ENCODE results near the gene BICD1. TPM values are rescaled to one million over a fixed set of nuclear protein-coding genes. Genes with fewer than 3 reads are reported as not detected.

Gene BICD1
- polyA plus RNA-seq, 1 of the 3 experiments (the other 2 are of a cell fraction), result 12.1 TPM

DNA sequence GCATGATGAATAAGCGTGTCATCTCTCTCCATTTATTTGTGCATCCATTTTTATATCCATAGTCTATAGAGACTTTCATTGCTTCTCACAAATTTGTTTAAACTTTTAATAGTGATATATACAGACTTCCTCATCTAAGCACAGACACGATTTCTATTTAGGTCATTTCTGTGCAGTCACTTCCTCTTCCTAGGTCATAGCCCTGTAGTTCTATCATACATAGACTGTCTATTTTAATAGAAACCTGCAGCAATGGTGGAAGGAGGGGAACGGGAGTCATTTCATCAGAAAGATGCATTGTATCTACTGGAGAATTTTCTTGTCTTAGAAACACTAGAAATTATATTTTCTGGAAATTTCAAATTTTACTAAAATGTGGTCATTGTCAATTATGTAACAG lies 159.3 kb downstream of the BICD1 start:
- Histone ChIP-seq H2AFZ (ENCODE audit: low read depth) (no peak overlapping the region), H3K27ac (ENCODE audit: low read depth in 2 of 2, low read length in 1 of 2) (no peak overlapping the region), H4K20me1 (ENCODE audit: insufficient read depth) (no peaks in the 10 kb centered on the region), H3K79me2 (ENCODE audit: insufficient read depth) (peaks cover 11% of the 10 kb centered on the region), H3K4me1 (ENCODE audit: control insufficient read depth in 1 of 2, insufficient read depth in 2 of 2, low read depth in 1 of 2, low read length in 1 of 2) (peaks cover 2 to 7% of the 10 kb centered on the region in 2 experiments), H3K9me2 (no peaks in the 10 kb centered on the region), H3K4me2 (no peak overlapping the region), H3K9ac (no peak overlapping the region), H3F3A (replicated peaks; ENCODE audit: insufficient read depth) (no peaks in the 10 kb centered on the region), H3K9me3 (no peaks in the 10 kb centered on the region), H3K36me3 (replicated peaks in 1 of 2; ENCODE audit: control insufficient read depth in 1 of 2, insufficient read depth in 2 of 2, low read length in 1 of 2) (peaks cover 0 to 3% of the 10 kb centered on the region in 2 experiments), H3K4me3 (ENCODE audit: low read depth in 2 of 2, low read length in 1 of 2) (no peak overlapping the region), H3K27me3 (ENCODE audit: insufficient read depth) (no peaks in the 10 kb centered on the region)
- WGBS (ENCODE audit: low lambda C conversion rate), result 90% methylated on average over 3 of the region's 3 CpGs
- POLR2A ChIA-PET, result no interaction called here
- no peak for DNase-seq
- no peak for TF ChIP-seq FOSL2 (IDR thresholded peaks at IDR 0.05; ENCODE audit: borderline replicate concordance, low read depth)
- no peak for TF ChIP-seq GABPA (IDR thresholded peaks at IDR 0.05; ENCODE audit: low read depth)
- TF ChIP-seq, protein P1, sequence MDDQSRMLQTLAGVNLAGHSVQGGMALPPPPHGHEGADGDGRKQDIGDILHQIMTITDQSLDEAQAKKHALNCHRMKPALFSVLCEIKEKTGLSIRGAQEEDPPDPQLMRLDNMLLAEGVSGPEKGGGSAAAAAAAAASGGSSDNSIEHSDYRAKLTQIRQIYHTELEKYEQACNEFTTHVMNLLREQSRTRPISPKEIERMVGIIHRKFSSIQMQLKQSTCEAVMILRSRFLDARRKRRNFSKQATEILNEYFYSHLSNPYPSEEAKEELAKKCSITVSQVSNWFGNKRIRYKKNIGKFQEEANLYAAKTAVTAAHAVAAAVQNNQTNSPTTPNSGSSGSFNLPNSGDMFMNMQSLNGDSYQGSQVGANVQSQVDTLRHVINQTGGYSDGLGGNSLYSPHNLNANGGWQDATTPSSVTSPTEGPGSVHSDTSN (IDR thresholded peaks at IDR 0.05), result no peak
- TF ChIP-seq RAD21 (IDR thresholded peaks at IDR 0.05; ENCODE audit: low read length), result no peak
- TF ChIP-seq FOXJ3 (CRISPR knock-in tag; IDR thresholded peaks at IDR 0.05), result no peak
- no peak for TF ChIP-seq MEF2A (IDR thresholded peaks at IDR 0.05; ENCODE audit: borderline replicate concordance, low read depth)
- TF ChIP-seq CHD2 (IDR thresholded peaks at IDR 0.05; ENCODE audit: low read length, partially characterized antibody), result no peak
- TF ChIP-seq GATA2 (CRISPR knock-in tag; IDR thresholded peaks at IDR 0.05), result no peak
- no peak for TF ChIP-seq FOXM1 (IDR thresholded peaks at IDR 0.05; ENCODE audit: low read depth)
- TF ChIP-seq NFIC (IDR thresholded peaks at IDR 0.05; ENCODE audit: borderline replicate concordance), result no peak
- no peak for TF ChIP-seq RXRA (IDR thresholded peaks at IDR 0.05; ENCODE audit: borderline replicate concordance, low read depth)
- no peak for TF ChIP-seq YY1 (IDR thresholded peaks at IDR 0.05; ENCODE audit: low read depth)
- TF ChIP-seq NRF1 (IDR thresholded peaks at IDR 0.05; ENCODE audit: low read depth, low read length), result no peak
- TF ChIP-seq RCOR1 (IDR thresholded peaks at IDR 0.05; ENCODE audit: low read length), result no peak
- TF ChIP-seq, protein P2, sequence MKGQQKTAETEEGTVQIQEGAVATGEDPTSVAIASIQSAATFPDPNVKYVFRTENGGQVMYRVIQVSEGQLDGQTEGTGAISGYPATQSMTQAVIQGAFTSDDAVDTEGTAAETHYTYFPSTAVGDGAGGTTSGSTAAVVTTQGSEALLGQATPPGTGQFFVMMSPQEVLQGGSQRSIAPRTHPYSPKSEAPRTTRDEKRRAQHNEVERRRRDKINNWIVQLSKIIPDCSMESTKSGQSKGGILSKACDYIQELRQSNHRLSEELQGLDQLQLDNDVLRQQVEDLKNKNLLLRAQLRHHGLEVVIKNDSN (IDR thresholded peaks at IDR 0.05; ENCODE audit: borderline replicate concordance, low read depth), result no peak
- TF ChIP-seq EZH2phosphoT487 (IDR thresholded peaks at IDR 0.05; ENCODE audit: borderline replicate concordance, low read depth), result no peak
- no peak for TF ChIP-seq TAF1 (IDR thresholded peaks at IDR 0.05; ENCODE audit: borderline replicate concordance, low read depth, low read length)
- TF ChIP-seq SMC3 (IDR thresholded peaks at IDR 0.05; ENCODE audit: low read depth, low read length), result no peak
- CTCF ChIA-PET, result no interaction called here

DNA sequence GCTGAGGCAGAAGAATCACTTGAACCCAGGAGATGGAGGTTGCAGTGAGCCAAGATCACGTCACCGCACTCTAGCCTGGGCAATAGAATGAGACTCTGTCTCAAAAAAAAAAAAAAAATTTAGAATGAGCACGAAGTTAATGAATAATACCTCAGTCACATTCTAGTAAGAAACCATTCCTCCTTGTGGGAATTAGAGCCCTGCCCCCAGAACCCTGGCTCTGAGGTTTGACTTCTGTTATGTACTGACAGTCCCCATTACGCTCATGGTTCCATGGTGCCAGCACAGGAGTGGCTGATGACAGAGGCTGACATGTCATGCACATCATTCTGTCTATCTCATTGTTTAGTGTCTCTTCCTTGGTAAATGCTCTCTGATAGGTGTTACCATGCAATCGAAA lies 160.1 kb downstream of the BICD1 start:
- no peak for DNase-seq
- Histone ChIP-seq H3F3A (replicated peaks; ENCODE audit: insufficient read depth) (peaks cover 5% of the 10 kb centered on the region), H2AFZ (ENCODE audit: low read depth) (no peak overlapping the region), H3K9me2 (no peaks in the 10 kb centered on the region), H4K20me1 (ENCODE audit: insufficient read depth) (no peaks in the 10 kb centered on the region), H3K9me3 (no peaks in the 10 kb centered on the region), H3K4me2 (no peak overlapping the region), H3K9ac (no peak overlapping the region), H3K27ac (ENCODE audit: low read depth in 2 of 2, low read length in 1 of 2) (no peak overlapping the region), H3K27me3 (ENCODE audit: insufficient read depth) (no peaks in the 10 kb centered on the region), H3K4me1 (ENCODE audit: control insufficient read depth in 1 of 2, insufficient read depth in 2 of 2, low read depth in 1 of 2, low read length in 1 of 2) (peaks cover 10 to 15% of the 10 kb centered on the region in 2 experiments), H3K79me2 (ENCODE audit: insufficient read depth) (peaks cover 11% of the 10 kb centered on the region), H3K36me3 (replicated peaks in 1 of 2; ENCODE audit: control insufficient read depth in 1 of 2, insufficient read depth in 2 of 2, low read length in 1 of 2) (peaks cover 0 to 3% of the 10 kb centered on the region in 2 experiments), H3K4me3 (ENCODE audit: low read depth in 2 of 2, low read length in 1 of 2) (no peak overlapping the region)
- POLR2A ChIA-PET, result no interaction called here
- CTCF ChIA-PET, result no interaction called here
- WGBS (ENCODE audit: low lambda C conversion rate), result 85% methylated on average over 5 of the region's 5 CpGs
- TF ChIP-seq YY1 (IDR thresholded peaks at IDR 0.05; ENCODE audit: low read depth), result no peak
- TF ChIP-seq FOXJ3 (CRISPR knock-in tag; IDR thresholded peaks at IDR 0.05), result no peak
- TF ChIP-seq, protein P3, sequence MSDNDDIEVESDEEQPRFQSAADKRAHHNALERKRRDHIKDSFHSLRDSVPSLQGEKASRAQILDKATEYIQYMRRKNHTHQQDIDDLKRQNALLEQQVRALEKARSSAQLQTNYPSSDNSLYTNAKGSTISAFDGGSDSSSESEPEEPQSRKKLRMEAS (IDR thresholded peaks at IDR 0.05; ENCODE audit: low read depth), result no peak
- TF ChIP-seq NFIC (IDR thresholded peaks at IDR 0.05; ENCODE audit: borderline replicate concordance), result no peak
- TF ChIP-seq POLR2AphosphoS5 (IDR thresholded peaks at IDR 0.05; ENCODE audit: low read depth, low read length), result no peak
- no peak for TF ChIP-seq RXRA (IDR thresholded peaks at IDR 0.05; ENCODE audit: borderline replicate concordance, low read depth)
- TF ChIP-seq RFX5 (IDR thresholded peaks at IDR 0.05; ENCODE audit: low read length), result no peak
- TF ChIP-seq, protein P2 (IDR thresholded peaks at IDR 0.05; ENCODE audit: borderline replicate concordance, low read depth), result no peak
- no peak for TF ChIP-seq NRF1 (IDR thresholded peaks at IDR 0.05; ENCODE audit: low read depth, low read length)
- no peak for TF ChIP-seq TEAD4 (IDR thresholded peaks at IDR 0.05; ENCODE audit: borderline replicate concordance, insufficient read depth)
- TF ChIP-seq, protein P4, sequence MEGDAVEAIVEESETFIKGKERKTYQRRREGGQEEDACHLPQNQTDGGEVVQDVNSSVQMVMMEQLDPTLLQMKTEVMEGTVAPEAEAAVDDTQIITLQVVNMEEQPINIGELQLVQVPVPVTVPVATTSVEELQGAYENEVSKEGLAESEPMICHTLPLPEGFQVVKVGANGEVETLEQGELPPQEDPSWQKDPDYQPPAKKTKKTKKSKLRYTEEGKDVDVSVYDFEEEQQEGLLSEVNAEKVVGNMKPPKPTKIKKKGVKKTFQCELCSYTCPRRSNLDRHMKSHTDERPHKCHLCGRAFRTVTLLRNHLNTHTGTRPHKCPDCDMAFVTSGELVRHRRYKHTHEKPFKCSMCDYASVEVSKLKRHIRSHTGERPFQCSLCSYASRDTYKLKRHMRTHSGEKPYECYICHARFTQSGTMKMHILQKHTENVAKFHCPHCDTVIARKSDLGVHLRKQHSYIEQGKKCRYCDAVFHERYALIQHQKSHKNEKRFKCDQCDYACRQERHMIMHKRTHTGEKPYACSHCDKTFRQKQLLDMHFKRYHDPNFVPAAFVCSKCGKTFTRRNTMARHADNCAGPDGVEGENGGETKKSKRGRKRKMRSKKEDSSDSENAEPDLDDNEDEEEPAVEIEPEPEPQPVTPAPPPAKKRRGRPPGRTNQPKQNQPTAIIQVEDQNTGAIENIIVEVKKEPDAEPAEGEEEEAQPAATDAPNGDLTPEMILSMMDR (IDR thresholded peaks at IDR 0.05), result no peak
- TF ChIP-seq JUND (IDR thresholded peaks at IDR 0.05), result no peak
- no peak for TF ChIP-seq RCOR1 (IDR thresholded peaks at IDR 0.05; ENCODE audit: low read length)
- no peak for TF ChIP-seq ELF1 (IDR thresholded peaks at IDR 0.05)
- TF ChIP-seq CHD2 (IDR thresholded peaks at IDR 0.05; ENCODE audit: low read length, partially characterized antibody), result no peak
- TF ChIP-seq SIN3A (IDR thresholded peaks at IDR 0.05; ENCODE audit: borderline replicate concordance, low read depth, low read length), result no peak
- no peak for TF ChIP-seq MEF2A (IDR thresholded peaks at IDR 0.05; ENCODE audit: borderline replicate concordance, low read depth)
